Measurements from ENCODE around the gene BAZ2B.

DNA sequence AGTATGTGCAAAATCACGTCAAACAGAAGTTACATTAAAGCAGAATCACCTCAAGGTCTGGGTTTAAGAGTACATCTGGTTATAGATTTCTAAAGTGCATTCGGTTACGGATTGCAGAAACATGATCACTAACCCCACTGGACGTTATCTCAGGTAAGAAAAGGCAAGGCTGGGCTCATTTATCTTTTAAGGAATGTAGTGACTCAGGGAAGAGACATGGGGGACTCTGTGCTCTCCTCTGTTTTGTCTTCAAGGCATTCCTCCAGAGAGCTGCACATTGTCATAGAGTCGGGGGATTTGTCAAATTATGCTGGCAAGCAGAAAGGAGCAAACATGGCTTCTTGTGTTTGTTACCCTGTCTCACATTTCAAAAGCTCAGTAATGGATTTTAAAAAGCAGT is 344.2 kb downstream of the BAZ2B start:
- TF ChIP-seq ISL1 (CRISPR knock-in tag; IDR thresholded peaks at IDR 0.05) (no peak), ZNF8 (CRISPR knock-in tag; IDR thresholded peaks at IDR 0.05) (no peak), ESRRG (CRISPR knock-in tag; IDR thresholded peaks at IDR 0.05) (no peak), ZFP30 (CRISPR knock-in tag; IDR thresholded peaks at IDR 0.05) (no peak), ZC3H10 (CRISPR knock-in tag; IDR thresholded peaks at IDR 0.05) (no peak), ZNF565 (CRISPR knock-in tag; conservative IDR thresholded peaks at IDR 0.05; ENCODE audit: low read depth) (no peak), RARB (CRISPR knock-in tag; IDR thresholded peaks at IDR 0.05) (no peak), GLIS3 (CRISPR knock-in tag; IDR thresholded peaks at IDR 0.05) (no peak), BACH2 (CRISPR knock-in tag; IDR thresholded peaks at IDR 0.05; ENCODE audit: borderline replicate concordance) (no peak), POU6F1 (CRISPR knock-in tag; IDR thresholded peaks at IDR 0.05; ENCODE audit: borderline replicate concordance, low read depth) (no peak), PPARA (CRISPR knock-in tag; IDR thresholded peaks at IDR 0.05; ENCODE audit: borderline replicate concordance) (no peak), ARNTL (CRISPR knock-in tag; IDR thresholded peaks at IDR 0.05; ENCODE audit: borderline replicate concordance, low read depth) (no peak), ZNF70 (CRISPR knock-in tag; IDR thresholded peaks at IDR 0.05) (no peak)
- TF ChIP-seq, protein P1, sequence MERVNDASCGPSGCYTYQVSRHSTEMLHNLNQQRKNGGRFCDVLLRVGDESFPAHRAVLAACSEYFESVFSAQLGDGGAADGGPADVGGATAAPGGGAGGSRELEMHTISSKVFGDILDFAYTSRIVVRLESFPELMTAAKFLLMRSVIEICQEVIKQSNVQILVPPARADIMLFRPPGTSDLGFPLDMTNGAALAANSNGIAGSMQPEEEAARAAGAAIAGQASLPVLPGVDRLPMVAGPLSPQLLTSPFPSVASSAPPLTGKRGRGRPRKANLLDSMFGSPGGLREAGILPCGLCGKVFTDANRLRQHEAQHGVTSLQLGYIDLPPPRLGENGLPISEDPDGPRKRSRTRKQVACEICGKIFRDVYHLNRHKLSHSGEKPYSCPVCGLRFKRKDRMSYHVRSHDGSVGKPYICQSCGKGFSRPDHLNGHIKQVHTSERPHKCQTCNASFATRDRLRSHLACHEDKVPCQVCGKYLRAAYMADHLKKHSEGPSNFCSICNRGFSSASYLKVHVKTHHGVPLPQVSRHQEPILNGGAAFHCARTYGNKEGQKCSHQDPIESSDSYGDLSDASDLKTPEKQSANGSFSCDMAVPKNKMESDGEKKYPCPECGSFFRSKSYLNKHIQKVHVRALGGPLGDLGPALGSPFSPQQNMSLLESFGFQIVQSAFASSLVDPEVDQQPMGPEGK (CRISPR knock-in tag; IDR thresholded peaks at IDR 0.05; ENCODE audit: borderline replicate concordance) = no peak

Measured in SK-N-SH treated with all-trans-retinoic acid at 6 μM for 48 hours (cell line).